Measurements from ENCODE around the gene MRPL36. TPM values are rescaled to one million over a fixed set of nuclear protein-coding genes. Genes with fewer than 3 reads are reported as not detected.

MRPL36 gene
- polyA plus RNA-seq, 1 donor (not counting 4 experiments of a cell fraction or from before 2014, with no cell fraction given): 121 TPM

GRCh38 chr5:1793301-1793740 is 6.3 kb downstream of the MRPL36 start:
- no peak overlapping the region for H2AFZ ChIP-seq (ENCODE audit: control insufficient read depth, low read length)
- dilution Hi-C loops (cut with MboI; ENCODE audit: extremely low pct_ligation_motif_present, low sequenced_read_pairs): no loop called here
- H3K4me1 ChIP-seq (ENCODE audit: control insufficient read depth, extremely low read depth, insufficient read depth, low read length): peaks cover 27% of the 10 kb centered on the region
- no peaks in the 10 kb centered on the region for H3K9me3 ChIP-seq (ENCODE audit: control insufficient read depth, low read depth, low read length)
- no peak overlapping the region for H3K4me3 ChIP-seq (ENCODE audit: control insufficient read depth in 2 of 3, extremely low read depth in 1 of 3, insufficient read depth in 2 of 3, low read depth in 1 of 3, low read length in 3 of 3)
- no peaks in the 10 kb centered on the region for H3K9me1 ChIP-seq (ENCODE audit: control insufficient read depth, extremely low read depth, insufficient read depth, low read length)
- H4K20me1 ChIP-seq (ENCODE audit: control insufficient read depth, extremely low read depth, insufficient read depth, low read length): no peaks in the 10 kb centered on the region
- H3K9ac ChIP-seq (ENCODE audit: control insufficient read depth, extremely low read depth, insufficient read depth, low read length): no peak overlapping the region
- H3K4me2 ChIP-seq (ENCODE audit: control insufficient read depth, extremely low read depth, insufficient read depth, low read depth, low read length): no peak overlapping the region
- no peak for TF ChIP-seq EZH2 (IDR thresholded peaks at IDR 0.05; ENCODE audit: low read length)
- TF ChIP-seq CTCF (optimal IDR thresholded peaks at IDR 0.05 in 1 of 3, IDR thresholded peaks at IDR 0.05 in 1 of 3, conservative IDR thresholded peaks at IDR 0.05 in 1 of 3; ENCODE audit: extremely low read depth in 1 of 3, insufficient read depth in 2 of 3, low read length in 3 of 3): no peak
- no peaks in the 10 kb centered on the region for H3K27me3 ChIP-seq (ENCODE audit: control insufficient read depth, extremely low read depth, insufficient read depth, low read length)
- peaks cover 22% of the 10 kb centered on the region for H3K79me2 ChIP-seq (ENCODE audit: control insufficient read depth, insufficient read depth, low read length)
- H3K27ac ChIP-seq (ENCODE audit: control insufficient read depth, insufficient read depth, low read length): no peak overlapping the region
- DNase-seq (ENCODE audit: low read depth, low spot score) (no peak), FAIRE-seq (no peak)
- H3K36me3 ChIP-seq (ENCODE audit: control insufficient read depth in 2 of 2, extremely low read depth in 1 of 2, insufficient read depth in 2 of 2, low read length in 2 of 2): peaks cover 16 to 19% of the 10 kb centered on the region in 2 experiments

- H3K9ac ChIP-seq (ENCODE audit: control insufficient read depth, extremely low read depth, insufficient read depth, low read length): no peak overlapping the region
- H3K4me2 ChIP-seq (ENCODE audit: control insufficient read depth, extremely low read depth, insufficient read depth, low read depth, low read length): no peak overlapping the region
- H3K4me3 ChIP-seq (ENCODE audit: control insufficient read depth in 2 of 3, extremely low read depth in 1 of 3, insufficient read depth in 2 of 3, low read depth in 1 of 3, low read length in 3 of 3): no peak overlapping the region
These were observed 6.8 kb downstream of the MRPL36 start for GRCh38 chr5:1792842-1793266.

More at GRCh38 chr5:1792842-1793266, 6.8 kb downstream of the MRPL36 start:
- Histone ChIP-seq H4K20me1 (ENCODE audit: control insufficient read depth, extremely low read depth, insufficient read depth, low read length) (no peaks in the 10 kb centered on the region), H3K27me3 (ENCODE audit: control insufficient read depth, extremely low read depth, insufficient read depth, low read length) (no peaks in the 10 kb centered on the region), H3K9me1 (ENCODE audit: control insufficient read depth, extremely low read depth, insufficient read depth, low read length) (no peaks in the 10 kb centered on the region), H3K4me1 (ENCODE audit: control insufficient read depth, extremely low read depth, insufficient read depth, low read length) (peaks cover 27% of the 10 kb centered on the region), H3K27ac (ENCODE audit: control insufficient read depth, insufficient read depth, low read length) (no peak overlapping the region), H3K36me3 (ENCODE audit: control insufficient read depth in 2 of 2, extremely low read depth in 1 of 2, insufficient read depth in 2 of 2, low read length in 2 of 2) (peaks cover 12 to 15% of the 10 kb centered on the region in 2 experiments), H3K79me2 (ENCODE audit: control insufficient read depth, insufficient read depth, low read length) (peaks cover 17% of the 10 kb centered on the region), H2AFZ (ENCODE audit: control insufficient read depth, low read length) (no peak overlapping the region), H3K9me3 (ENCODE audit: control insufficient read depth, low read depth, low read length) (no peaks in the 10 kb centered on the region)
- dilution Hi-C loops (cut with MboI; ENCODE audit: extremely low pct_ligation_motif_present, low sequenced_read_pairs): no loop called here
- FAIRE-seq (peak; percentile 66), DNase-seq (ENCODE audit: low read depth, low spot score) (no peak)
- TF ChIP-seq CTCF (optimal IDR thresholded peaks at IDR 0.05 in 1 of 3, IDR thresholded peaks at IDR 0.05 in 1 of 3, conservative IDR thresholded peaks at IDR 0.05 in 1 of 3; ENCODE audit: extremely low read depth in 1 of 3, insufficient read depth in 2 of 3, low read length in 3 of 3): no peak
- no peak for TF ChIP-seq EZH2 (IDR thresholded peaks at IDR 0.05; ENCODE audit: low read length)

Data from keratinocyte (primary cell).